Mesothelial cell of epicardium (in vitro differentiated cells): ENCODE results near the gene MATN4. TPM values are rescaled to one million over a fixed set of nuclear protein-coding genes. Genes with fewer than 3 reads are reported as not detected.

Experiments
- DNase-seq, 2 experiments: peaks; one replicate each; pipeline ENCODE4 v3.0.0; 2021; ENCODE audit warnings: low spot score in 2 of 2; ENCODE audit not compliant: unreplicated experiment in 2 of 2
- H3K27ac Mint-ChIP-seq: 2 replicates; pipeline ENCODE4 v1.8.0; 2021; ENCODE audit warnings: mixed read lengths
- H3K27me3 Mint-ChIP-seq: 2 replicates; pipeline ENCODE4 v1.8.0; 2021; ENCODE audit warnings: low read depth, mixed read lengths
- H3K36me3 Mint-ChIP-seq: 2 replicates; pipeline ENCODE4 v1.8.0; 2021; ENCODE audit warnings: mixed read lengths
- H3K4me1 Mint-ChIP-seq: 2 replicates; pipeline ENCODE4 v1.8.0; 2021; ENCODE audit warnings: mixed read lengths
- H3K4me3 Mint-ChIP-seq: 2 replicates; pipeline ENCODE4 v1.8.0; 2021; ENCODE audit warnings: mild to moderate bottlenecking, moderate library complexity, mixed read lengths
- H3K9me3 Mint-ChIP-seq: 2 replicates; pipeline ENCODE4 v1.8.0; 2021; ENCODE audit warnings: mixed read lengths
- total RNA-seq: library from RNA; stranded (reverse); gene quantifications from 3 replicates; pipeline ENCODE4 v1.2.1, GENCODE V29; 2021
- TF ChIP-seq, protein P1 (sequence below): fragments of 200-600 bp; sonication (generic); IDR thresholded peaks from one replicate; pipeline ENCODE4 v1.5.0; 2021; ENCODE audit warnings: antibody characterized with exemption; ENCODE audit not compliant: unreplicated experiment

MATN4 gene
- total RNA-seq, 1 donor from 2014 or later = not detected

DNA sequence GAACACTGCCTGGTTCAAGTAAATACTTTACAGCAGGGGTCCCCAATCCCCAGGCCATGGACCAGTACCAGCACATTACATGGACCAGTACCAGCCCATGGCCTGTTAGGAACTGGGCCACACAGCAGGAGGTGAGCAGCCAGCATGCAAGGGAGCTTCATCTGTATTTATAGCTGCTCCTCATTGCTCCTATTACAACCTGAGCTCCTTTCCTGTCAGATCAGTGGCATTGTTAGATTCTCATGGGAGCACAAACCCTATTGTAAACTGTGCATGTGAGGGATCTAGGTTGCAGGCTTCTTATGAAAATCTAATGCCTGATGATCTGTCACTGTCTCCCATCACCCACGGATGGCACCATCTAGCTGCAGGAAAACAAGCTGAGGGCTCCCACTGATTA is 13.4 kb downstream of the MATN4 start:
- no peak for DNase-seq
- Mint-ChIP-seq H3K27ac (no peak overlapping the region), H3K4me3 (no peak overlapping the region), H3K27me3 (peaks cover 36% of the 10 kb centered on the region), H3K9me3 (no peaks in the 10 kb centered on the region), H3K4me1 (no peaks in the 10 kb centered on the region), H3K36me3 (no peaks in the 10 kb centered on the region)
- TF ChIP-seq, protein P1, sequence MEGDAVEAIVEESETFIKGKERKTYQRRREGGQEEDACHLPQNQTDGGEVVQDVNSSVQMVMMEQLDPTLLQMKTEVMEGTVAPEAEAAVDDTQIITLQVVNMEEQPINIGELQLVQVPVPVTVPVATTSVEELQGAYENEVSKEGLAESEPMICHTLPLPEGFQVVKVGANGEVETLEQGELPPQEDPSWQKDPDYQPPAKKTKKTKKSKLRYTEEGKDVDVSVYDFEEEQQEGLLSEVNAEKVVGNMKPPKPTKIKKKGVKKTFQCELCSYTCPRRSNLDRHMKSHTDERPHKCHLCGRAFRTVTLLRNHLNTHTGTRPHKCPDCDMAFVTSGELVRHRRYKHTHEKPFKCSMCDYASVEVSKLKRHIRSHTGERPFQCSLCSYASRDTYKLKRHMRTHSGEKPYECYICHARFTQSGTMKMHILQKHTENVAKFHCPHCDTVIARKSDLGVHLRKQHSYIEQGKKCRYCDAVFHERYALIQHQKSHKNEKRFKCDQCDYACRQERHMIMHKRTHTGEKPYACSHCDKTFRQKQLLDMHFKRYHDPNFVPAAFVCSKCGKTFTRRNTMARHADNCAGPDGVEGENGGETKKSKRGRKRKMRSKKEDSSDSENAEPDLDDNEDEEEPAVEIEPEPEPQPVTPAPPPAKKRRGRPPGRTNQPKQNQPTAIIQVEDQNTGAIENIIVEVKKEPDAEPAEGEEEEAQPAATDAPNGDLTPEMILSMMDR = no peak

DNA sequence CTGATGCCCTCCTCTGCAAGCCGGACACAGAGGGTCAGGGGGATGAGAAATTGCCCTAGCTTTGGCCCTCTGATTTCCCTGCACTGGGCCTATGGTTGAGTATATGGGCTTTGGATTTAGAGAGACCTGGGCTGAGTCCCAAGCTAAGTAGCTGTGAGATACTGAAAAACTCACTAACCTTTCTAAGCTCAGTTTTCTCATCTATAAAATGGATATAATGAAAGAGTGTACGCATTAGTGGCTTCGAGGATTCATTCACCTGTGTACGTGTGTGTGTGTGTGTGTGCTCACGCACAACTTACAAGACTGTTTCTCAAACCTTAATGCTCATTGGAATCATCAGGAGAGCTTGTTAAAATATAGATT is 14.1 kb downstream of the MATN4 start:
- no peak for DNase-seq
- Mint-ChIP-seq H3K4me1 (no peaks in the 10 kb centered on the region), H3K36me3 (no peaks in the 10 kb centered on the region), H3K27me3 (peaks cover 39% of the 10 kb centered on the region), H3K27ac (no peak overlapping the region), H3K9me3 (no peaks in the 10 kb centered on the region), H3K4me3 (peak overlapping the region; percentile 63)
- TF ChIP-seq, protein P1 = no peak

DNA sequence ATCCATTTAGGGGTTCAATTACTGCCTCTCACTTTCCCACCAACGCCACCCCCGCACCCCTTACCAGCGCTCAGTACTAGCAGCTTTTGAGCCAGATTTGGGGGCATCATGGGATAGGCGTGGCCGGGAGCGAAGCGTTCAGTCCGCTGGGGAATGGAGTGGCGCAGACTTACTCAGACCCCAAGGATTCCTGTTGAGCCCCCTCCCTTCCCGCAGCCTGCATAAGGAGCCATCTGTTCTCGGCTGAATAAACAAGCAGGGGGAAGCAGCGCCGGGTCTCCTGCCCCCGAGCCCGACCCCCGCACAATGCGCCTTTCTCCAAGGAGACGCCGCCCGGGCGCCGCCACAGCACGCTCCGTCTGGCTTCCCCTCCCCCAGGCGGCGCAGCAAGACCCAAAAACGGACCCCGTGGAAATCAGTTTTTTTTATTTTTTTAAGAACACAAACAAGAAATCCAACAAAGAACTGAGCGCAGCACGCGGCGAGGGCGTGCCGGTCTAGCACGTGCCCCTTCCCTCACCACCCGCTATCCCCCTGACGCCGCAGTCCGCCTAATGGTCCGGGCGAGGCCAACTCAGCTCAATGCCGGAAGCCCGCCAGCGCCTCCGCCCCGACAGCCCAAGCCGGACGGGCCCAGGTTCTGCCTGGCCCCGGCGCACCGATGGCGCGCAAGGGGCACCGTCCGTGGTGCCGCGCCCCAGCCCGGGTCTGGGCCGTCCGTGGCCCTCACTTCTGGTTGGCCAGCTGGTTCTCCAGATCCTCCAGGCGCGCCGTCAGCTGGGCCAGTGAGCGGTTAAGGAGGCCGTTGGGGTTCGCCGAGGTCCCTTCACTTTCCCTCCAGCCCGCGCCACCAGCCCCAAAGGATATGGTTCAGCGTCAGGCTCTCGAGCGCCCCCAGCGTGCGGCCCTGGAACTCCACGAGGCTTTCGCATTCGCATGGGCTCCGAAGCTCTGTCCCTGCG is 14.8 kb downstream of the MATN4 start:
- H3K27me3 Mint-ChIP-seq = peaks cover 46% of the 10 kb centered on the region

DNA sequence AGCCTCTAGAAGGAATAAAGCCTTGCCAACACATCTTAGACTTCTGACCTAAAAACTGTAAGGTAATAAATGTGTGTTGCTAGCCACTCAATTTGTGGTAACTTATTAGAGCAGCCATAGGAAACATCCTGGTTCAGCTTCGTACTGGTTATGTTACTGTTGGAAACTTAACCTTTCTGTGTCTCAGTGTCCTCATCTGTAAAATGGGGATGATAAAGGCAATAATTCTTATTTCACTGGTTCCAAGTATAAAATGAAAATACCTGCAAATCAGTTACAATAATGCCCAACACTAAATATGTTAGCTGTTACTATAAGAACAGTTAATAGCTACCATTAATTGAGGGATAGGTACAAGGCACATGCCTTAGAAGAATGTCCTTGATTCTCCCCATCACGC is 15.8 kb downstream of the MATN4 start:
- no peaks in the 10 kb centered on the region for H3K36me3 Mint-ChIP-seq
- no peak overlapping the region for H3K27ac Mint-ChIP-seq
- DNase-seq = no peak
- peak overlapping the region; percentile 63 for H3K4me3 Mint-ChIP-seq
- H3K9me3 Mint-ChIP-seq = no peaks in the 10 kb centered on the region
- TF ChIP-seq, protein P1 = no peak
- no peaks in the 10 kb centered on the region for H3K4me1 Mint-ChIP-seq
- peaks cover 48% of the 10 kb centered on the region for H3K27me3 Mint-ChIP-seq

More for the DNA sequence above, 14.8 kb downstream of the MATN4 start:
- peak; percentile 66 to 89 for DNase-seq
- peak overlapping the region; percentile 63 for H3K4me3 Mint-ChIP-seq
- peak overlapping the region; percentile 16 for H3K27ac Mint-ChIP-seq
- TF ChIP-seq, protein P1 = peak; percentile 94
- no peaks in the 10 kb centered on the region for H3K36me3 Mint-ChIP-seq
- H3K4me1 Mint-ChIP-seq = no peaks in the 10 kb centered on the region
- H3K9me3 Mint-ChIP-seq = no peaks in the 10 kb centered on the region

DNA sequence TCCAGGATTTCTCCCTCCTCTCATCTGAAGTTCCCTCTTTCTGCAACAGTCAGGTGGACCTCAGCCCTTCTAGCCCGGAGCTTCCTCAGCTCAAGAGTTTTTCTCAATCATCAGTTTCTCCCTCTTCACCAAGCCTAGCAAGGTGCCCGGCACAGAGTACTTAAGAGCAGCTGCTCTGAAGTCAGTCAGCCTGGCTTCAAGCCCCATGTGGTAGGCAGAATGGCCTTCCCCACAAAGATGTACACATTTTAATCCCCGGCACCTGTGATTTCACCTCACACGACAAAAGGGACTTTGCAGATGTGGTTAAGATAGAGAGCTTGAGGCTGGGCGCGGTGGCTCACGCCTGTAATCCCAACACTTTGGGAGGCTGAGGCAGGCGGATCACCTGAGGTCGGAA is 16.6 kb downstream of the MATN4 start:
- H3K4me3 Mint-ChIP-seq = no peak overlapping the region
- TF ChIP-seq, protein P1 = no peak

More for the DNA sequence above, 16.6 kb downstream of the MATN4 start:
- H3K4me1 Mint-ChIP-seq = no peaks in the 10 kb centered on the region
- H3K27ac Mint-ChIP-seq = no peak overlapping the region
- H3K36me3 Mint-ChIP-seq = no peaks in the 10 kb centered on the region
- H3K9me3 Mint-ChIP-seq = no peaks in the 10 kb centered on the region
- H3K27me3 Mint-ChIP-seq = peaks cover 48% of the 10 kb centered on the region
- no peak for DNase-seq
